Osteocyte (in vitro differentiated cells): ENCODE measurements around the gene IMPDH2. TPM values are rescaled to one million over a fixed set of nuclear protein-coding genes. Genes with fewer than 3 reads are reported as not detected.

Source experiments
- DNase-seq: peaks from one replicate; pipeline ENCODE4 v3.0.0; 2021; ENCODE audit warnings: mixed read lengths; ENCODE audit not compliant: unreplicated experiment; ENCODE audit errors: extremely low spot score
- H3K27ac Mint-ChIP-seq: one replicate; pipeline ENCODE4 v1.8.0; 2021; ENCODE audit warnings: mild to moderate bottlenecking, mixed read lengths; ENCODE audit not compliant: unreplicated experiment
- H3K27me3 Mint-ChIP-seq: one replicate; pipeline ENCODE4 v1.8.0; 2021; ENCODE audit warnings: mixed read lengths; ENCODE audit not compliant: unreplicated experiment
- H3K36me3 Mint-ChIP-seq: one replicate; pipeline ENCODE4 v1.8.0; 2021; ENCODE audit warnings: mixed read lengths; ENCODE audit not compliant: unreplicated experiment
- H3K4me1 Mint-ChIP-seq: one replicate; pipeline ENCODE4 v1.8.0; 2021; ENCODE audit warnings: mixed read lengths; ENCODE audit not compliant: unreplicated experiment
- H3K4me3 Mint-ChIP-seq: one replicate; pipeline ENCODE4 v1.8.0; 2021; ENCODE audit warnings: mild to moderate bottlenecking, moderate library complexity, mixed read lengths; ENCODE audit not compliant: unreplicated experiment
- H3K9me3 Mint-ChIP-seq: one replicate; pipeline ENCODE4 v1.8.0; 2021; ENCODE audit warnings: mixed read lengths; ENCODE audit not compliant: unreplicated experiment
- total RNA-seq: library from RNA; stranded (reverse); gene quantifications from 2 replicates; pipeline ENCODE4 v1.2.1, GENCODE V29; 2021
- TF ChIP-seq, protein P1 (sequence below): fragments of 200-600 bp; sonication (generic); IDR thresholded peaks from 2 replicates; pipeline ENCODE4 v1.5.0; 2021; ENCODE audit warnings: antibody characterized with exemption, mild to moderate bottlenecking, moderate library complexity

The IMPDH2 gene
- total RNA-seq, 1 donor from 2014 or later = 202 TPM

DNA sequence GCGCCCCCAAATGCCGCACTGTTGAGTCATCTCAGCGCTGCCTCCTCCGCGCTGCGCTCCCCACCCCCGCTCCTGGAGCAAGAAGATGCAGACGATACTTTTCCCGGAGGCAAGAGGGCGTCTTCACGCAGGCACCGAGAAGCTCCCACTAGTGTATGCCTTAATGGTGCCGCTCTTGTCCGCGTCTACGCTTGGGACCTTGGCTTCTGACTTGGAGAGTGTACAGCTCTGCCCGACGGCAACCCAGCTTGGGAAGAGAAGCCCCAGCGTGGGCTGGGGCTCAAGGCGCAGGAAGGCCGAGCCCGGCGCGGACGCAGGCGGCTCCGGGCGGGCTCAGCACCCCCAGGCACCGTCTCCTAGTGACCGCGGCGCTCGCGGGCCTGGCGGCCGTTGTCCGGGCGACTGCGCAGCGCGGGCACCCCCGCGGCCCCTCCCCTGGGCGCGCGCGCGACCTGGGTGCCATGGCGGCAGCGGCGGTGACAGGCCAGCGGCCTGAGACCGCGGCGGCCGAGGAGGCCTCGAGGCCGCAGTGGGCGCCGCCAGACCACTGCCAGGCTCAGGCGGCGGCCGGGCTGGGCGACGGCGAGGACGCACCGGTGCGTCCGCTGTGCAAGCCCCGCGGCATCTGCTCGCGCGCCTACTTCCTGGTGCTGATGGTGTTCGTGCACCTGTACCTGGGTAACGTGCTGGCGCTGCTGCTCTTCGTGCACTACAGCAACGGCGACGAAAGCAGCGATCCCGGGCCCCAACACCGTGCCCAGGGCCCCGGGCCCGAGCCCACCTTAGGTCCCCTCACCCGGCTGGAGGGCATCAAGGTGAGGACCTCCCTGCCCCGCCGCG lies 39.2 kb downstream of the IMPDH2 start, which contains the start of gene P4HTM:
P4HTM (plus strand) TSS at position 446 of the 840 bp plus-strand sequence; CDS start at position 462, 16 bp downstream.
- Mint-ChIP-seq H3K36me3 (peaks cover 9% of the 10 kb centered on the region), H3K4me1 (peaks cover 28% of the 10 kb centered on the region), H3K27me3 (no peaks in the 10 kb centered on the region), H3K27ac (peak within 1 kb of the TSS; percentile 94), H3K4me3 (peak within 1 kb of the TSS; percentile 86), H3K9me3 (no peaks in the 10 kb centered on the region)
- TF ChIP-seq, protein P1, sequence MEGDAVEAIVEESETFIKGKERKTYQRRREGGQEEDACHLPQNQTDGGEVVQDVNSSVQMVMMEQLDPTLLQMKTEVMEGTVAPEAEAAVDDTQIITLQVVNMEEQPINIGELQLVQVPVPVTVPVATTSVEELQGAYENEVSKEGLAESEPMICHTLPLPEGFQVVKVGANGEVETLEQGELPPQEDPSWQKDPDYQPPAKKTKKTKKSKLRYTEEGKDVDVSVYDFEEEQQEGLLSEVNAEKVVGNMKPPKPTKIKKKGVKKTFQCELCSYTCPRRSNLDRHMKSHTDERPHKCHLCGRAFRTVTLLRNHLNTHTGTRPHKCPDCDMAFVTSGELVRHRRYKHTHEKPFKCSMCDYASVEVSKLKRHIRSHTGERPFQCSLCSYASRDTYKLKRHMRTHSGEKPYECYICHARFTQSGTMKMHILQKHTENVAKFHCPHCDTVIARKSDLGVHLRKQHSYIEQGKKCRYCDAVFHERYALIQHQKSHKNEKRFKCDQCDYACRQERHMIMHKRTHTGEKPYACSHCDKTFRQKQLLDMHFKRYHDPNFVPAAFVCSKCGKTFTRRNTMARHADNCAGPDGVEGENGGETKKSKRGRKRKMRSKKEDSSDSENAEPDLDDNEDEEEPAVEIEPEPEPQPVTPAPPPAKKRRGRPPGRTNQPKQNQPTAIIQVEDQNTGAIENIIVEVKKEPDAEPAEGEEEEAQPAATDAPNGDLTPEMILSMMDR = peak; percentile 42
- DNase-seq = peak; percentile 94

- Mint-ChIP-seq H3K27me3 (no peaks in the 10 kb centered on the region), H3K36me3 (peaks cover 5% of the 10 kb centered on the region), H3K9me3 (no peaks in the 10 kb centered on the region), H3K4me1 (peaks cover 27% of the 10 kb centered on the region), H3K27ac (peak overlapping the region; percentile 94), H3K4me3 (peak overlapping the region; percentile 86)
- no peak for DNase-seq
- TF ChIP-seq, protein P1 = no peak
Measured at GRCh38 chr3:48989126-48989795, 39.9 kb downstream of the IMPDH2 start.

DNA sequence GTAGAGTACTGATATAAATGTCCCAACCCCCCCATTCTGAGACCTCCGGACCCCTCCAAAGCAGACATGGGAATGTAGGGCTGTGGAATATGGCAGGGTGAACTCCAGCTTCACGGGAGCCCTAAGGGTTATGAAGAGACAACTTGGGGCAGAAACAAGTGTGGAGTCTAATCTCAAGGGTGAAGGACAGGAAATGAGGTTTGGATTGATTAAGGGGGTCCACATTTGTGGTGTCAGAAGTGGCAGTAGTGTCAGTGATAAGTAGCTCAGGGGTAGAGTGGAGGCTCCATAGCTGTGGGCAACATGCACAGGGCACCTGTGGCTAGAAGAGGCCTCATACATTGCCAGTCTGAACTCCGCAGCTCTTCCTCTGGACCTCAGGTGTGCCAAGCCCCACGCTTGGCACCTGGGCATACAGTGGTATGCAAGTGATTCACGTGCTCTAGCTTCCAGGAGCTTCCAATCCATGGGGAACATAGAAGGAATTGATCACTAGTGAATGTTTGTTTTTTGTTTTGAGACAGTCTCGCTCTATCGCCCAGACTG lies 43.3 kb downstream of the IMPDH2 start:
- TF ChIP-seq, protein P1 = no peak
- DNase-seq = no peak
- no peak overlapping the region for H3K27ac Mint-ChIP-seq

DNA sequence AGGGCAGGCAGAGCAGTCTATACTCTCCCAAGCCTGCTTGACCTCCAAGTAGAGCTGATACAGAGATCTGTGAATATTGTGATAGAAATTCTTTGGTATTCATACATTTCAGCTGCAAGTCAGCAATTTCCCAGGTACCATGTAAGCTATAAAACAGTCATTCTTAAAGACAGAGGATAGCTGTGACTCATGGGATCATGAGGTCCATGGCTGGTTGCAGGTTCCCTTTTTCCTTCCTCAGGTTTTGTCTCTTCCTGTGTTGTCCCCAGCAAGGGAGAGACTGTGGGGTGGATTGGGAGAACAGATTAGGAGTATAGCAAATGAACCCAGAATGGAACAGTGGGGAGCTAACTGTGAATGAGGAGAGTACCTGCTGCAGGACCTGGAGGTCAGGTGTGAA lies 44.5 kb downstream of the IMPDH2 start:
- H3K36me3 Mint-ChIP-seq = peaks cover 32% of the 10 kb centered on the region
- peaks cover 10% of the 10 kb centered on the region for H3K4me1 Mint-ChIP-seq
- no peaks in the 10 kb centered on the region for H3K9me3 Mint-ChIP-seq
- no peak for DNase-seq
- no peaks in the 10 kb centered on the region for H3K27me3 Mint-ChIP-seq
- no peak overlapping the region for H3K27ac Mint-ChIP-seq
- no peak overlapping the region for H3K4me3 Mint-ChIP-seq
- TF ChIP-seq, protein P1 = no peak

More for the DNA sequence above, 43.3 kb downstream of the IMPDH2 start:
- Mint-ChIP-seq H3K4me3 (no peak overlapping the region), H3K27me3 (no peaks in the 10 kb centered on the region), H3K4me1 (peaks cover 14% of the 10 kb centered on the region), H3K36me3 (peaks cover 24% of the 10 kb centered on the region), H3K9me3 (no peaks in the 10 kb centered on the region)

- Mint-ChIP-seq H3K4me3 (no peak overlapping the region), H3K36me3 (peaks cover 42% of the 10 kb centered on the region), H3K27ac (no peak overlapping the region), H3K4me1 (peaks cover 2% of the 10 kb centered on the region), H3K9me3 (no peaks in the 10 kb centered on the region), H3K27me3 (no peaks in the 10 kb centered on the region)
- TF ChIP-seq, protein P1 = no peak
- no peak for DNase-seq
Measured at GRCh38 chr3:48983096-48983495, 46.1 kb downstream of the IMPDH2 start.
